Measurements from ENCODE around the gene CDH24.
"Not testable (repeated sequence)": the region's sequence is repeated elsewhere in the genome, so short reads cannot be mapped to it uniquely, and the experiment has no call there.

CDH24 gene

DNA sequence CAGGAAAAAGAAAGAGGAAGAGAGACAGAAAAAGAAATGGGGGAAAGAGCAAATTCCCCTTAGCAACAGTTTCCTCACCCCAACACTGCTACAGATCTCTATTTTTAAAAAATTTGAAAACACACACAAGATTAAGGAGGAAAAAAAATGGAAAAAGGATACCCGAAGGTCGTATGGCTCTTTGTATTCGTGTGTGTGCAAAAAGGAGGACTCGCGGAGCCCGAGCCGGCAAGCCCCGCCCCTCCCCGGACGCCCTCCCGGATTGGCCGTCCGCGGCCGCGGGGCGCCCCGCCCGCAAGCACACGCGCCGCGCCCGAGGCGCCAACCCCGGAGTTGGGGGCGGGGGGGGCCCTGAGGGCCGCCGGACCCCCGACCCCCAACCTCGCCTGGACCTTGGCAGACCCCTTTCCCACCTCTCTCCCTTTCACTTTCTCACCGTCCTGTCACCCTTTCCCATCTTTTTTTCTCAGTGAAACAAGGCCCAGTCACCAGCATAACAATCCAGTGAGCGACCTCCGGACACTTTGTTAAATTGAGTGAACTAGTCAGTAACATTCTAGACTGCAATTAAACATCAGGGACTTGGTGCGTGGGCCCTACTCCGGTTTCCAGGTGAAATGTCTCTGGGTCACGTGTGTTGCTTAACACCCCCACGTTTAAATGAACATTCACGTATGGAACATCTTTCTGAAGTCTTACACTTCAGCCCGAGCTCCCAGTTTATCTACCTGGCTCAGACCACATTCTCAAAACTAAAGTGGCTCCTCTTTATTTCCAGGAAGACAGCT is 47.2 kb downstream of the CDH24 start, which contains the start of gene C14orf93:
C14orf93 (minus strand) TSS at position 205 of the 788 bp plus-strand sequence. CDS start 11,120 bp downstream, outside the sequence.
- no peak for TF ChIP-seq CTCF (IDR thresholded peaks at IDR 0.05; ENCODE audit: low read depth, low read length)
- peak within 1 kb of the TSS; percentile 38 to 53 for H3K4me3 ChIP-seq (replicated peaks in 1 of 2; ENCODE audit: low read depth in 2 of 2, low read length in 2 of 2)

GRCh38 chr14:23009483-23009938 is 47.8 kb downstream of the CDH24 start:
- no peak for TF ChIP-seq CTCF (IDR thresholded peaks at IDR 0.05; ENCODE audit: low read depth, low read length)
- no peak for DNase-seq (ENCODE audit: low read depth in 2 of 2)

More for the DNA sequence above, 47.2 kb downstream of the CDH24 start, which contains the start of gene C14orf93:
- DNase-seq (ENCODE audit: low read depth in 2 of 2) = peak; percentile 58 to 72

DNA sequence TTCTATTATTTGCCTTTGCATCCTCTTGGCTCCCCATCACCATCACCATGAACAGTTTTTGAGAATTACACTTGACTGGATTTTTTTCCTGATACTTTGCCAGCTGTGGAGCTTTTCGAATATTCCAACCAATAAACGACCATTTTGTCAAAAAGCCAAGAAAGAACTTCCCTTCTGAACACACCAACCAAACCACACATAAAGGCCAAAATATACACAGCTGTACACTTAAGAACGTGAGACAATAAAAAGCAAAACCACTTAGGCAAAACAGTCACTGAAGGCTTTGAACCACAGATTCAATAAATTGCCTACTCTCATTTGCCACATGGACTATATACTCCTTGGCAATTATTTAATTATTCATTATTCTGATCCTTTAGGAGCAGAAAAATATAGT is 48.5 kb downstream of the CDH24 start:
- DNase-seq (ENCODE audit: low read depth in 2 of 2) = no peak
- no peak overlapping the region for H3K4me3 ChIP-seq (replicated peaks in 1 of 2; ENCODE audit: low read depth in 2 of 2, low read length in 2 of 2)
- TF ChIP-seq CTCF (IDR thresholded peaks at IDR 0.05; ENCODE audit: low read depth, low read length) = no peak

More at GRCh38 chr14:23009483-23009938, 47.8 kb downstream of the CDH24 start:
- peak overlapping the region; percentile 32 to 53 for H3K4me3 ChIP-seq (replicated peaks in 1 of 2; ENCODE audit: low read depth in 2 of 2, low read length in 2 of 2)

GRCh38 chr14:23006544-23007419 is 50.5 kb downstream of the CDH24 start:
- peak; percentile 99 for DNase-seq (ENCODE audit: low read depth in 2 of 2)
- peak overlapping the region; percentile 69 to 76 for H3K4me3 ChIP-seq (replicated peaks in 1 of 2; ENCODE audit: low read depth in 2 of 2, low read length in 2 of 2)
- peak; percentile 40 for TF ChIP-seq CTCF (IDR thresholded peaks at IDR 0.05; ENCODE audit: low read depth, low read length)

GRCh38 chr14:23006188-23006534 is 51.2 kb downstream of the CDH24 start:
- H3K4me3 ChIP-seq (replicated peaks in 1 of 2; ENCODE audit: low read depth in 2 of 2, low read length in 2 of 2) = peak overlapping the region; percentile 69 to 76
- TF ChIP-seq CTCF (IDR thresholded peaks at IDR 0.05; ENCODE audit: low read depth, low read length) = no peak
- DNase-seq (ENCODE audit: low read depth in 2 of 2) = no peak

GRCh38 chr14:23005451-23006187 is 51.7 kb downstream of the CDH24 start:
- H3K4me3 ChIP-seq (replicated peaks in 1 of 2; ENCODE audit: low read depth in 2 of 2, low read length in 2 of 2) = no peak overlapping the region
- no peak for TF ChIP-seq CTCF (IDR thresholded peaks at IDR 0.05; ENCODE audit: low read depth, low read length)
- peak in 1 of 2 donors; percentile 14 for DNase-seq (ENCODE audit: low read depth in 2 of 2)

GRCh38 chr14:23004274-23004673 is 53.0 kb downstream of the CDH24 start:
- H3K4me3 ChIP-seq (replicated peaks in 1 of 2; ENCODE audit: low read depth in 2 of 2, low read length in 2 of 2); DNase-seq (ENCODE audit: low read depth in 2 of 2): not testable (repeated sequence)

All from cardiac fibroblast (primary cell).